ENCODE data around the gene ABCB1.
A peak's percentile ranks its signal among the peaks of the same experiment; 100 is the strongest.

Gene ABCB1

GRCh38 chr7:87600130-87601124, at the start of gene ABCB1:
Gene ABCB1, minus strand, starts transcription at chr7:87600884. Its CDS starts 700 bp downstream, at chr7:87600184.
- H3K9ac ChIP-seq (ENCODE audit: low read length), result peak within 1 kb of the TSS; percentile 4
- H3K27me3 ChIP-seq (ENCODE audit: control insufficient read depth in 1 of 2, insufficient read depth in 2 of 2, low read length in 2 of 2), result peaks cover 0 to 6% of the 10 kb centered on the region in 2 donors
- no peak within 1 kb of the TSS for H3K27ac ChIP-seq (ENCODE audit: low read depth, low read length)
- H3K4me1 ChIP-seq (ENCODE audit: insufficient read depth, low read length), result peaks cover 7% of the 10 kb centered on the region
- H3K4me3 ChIP-seq (ENCODE audit: low read depth in 1 of 2, low read length in 2 of 2), result peak within 1 kb of the TSS; percentile 35 to 79
- H3K9me3 ChIP-seq (ENCODE audit: low read length), result no peaks in the 10 kb centered on the region
- H3K36me3 ChIP-seq (ENCODE audit: insufficient read depth, low read length), result no peaks in the 10 kb centered on the region

GRCh38 chr7:87648316-87648715, 47.6 kb upstream of the ABCB1 start:
- Histone ChIP-seq H3K9ac (ENCODE audit: low read length) (no peak overlapping the region), H3K27me3 (ENCODE audit: control insufficient read depth in 1 of 2, insufficient read depth in 2 of 2, low read length in 2 of 2) (no peaks in the 10 kb centered on the region), H3K9me3 (ENCODE audit: low read length) (no peaks in the 10 kb centered on the region)

GRCh38 chr7:87645446-87645845, 44.8 kb upstream of the ABCB1 start:
- H3K9ac ChIP-seq (ENCODE audit: low read length), result no peak overlapping the region
- no peak overlapping the region for H3K27ac ChIP-seq (ENCODE audit: low read depth, low read length)
- H3K27me3 ChIP-seq (ENCODE audit: control insufficient read depth in 1 of 2, insufficient read depth in 2 of 2, low read length in 2 of 2), result no peaks in the 10 kb centered on the region
- no peaks in the 10 kb centered on the region for H3K36me3 ChIP-seq (ENCODE audit: insufficient read depth, low read length)
- no peak overlapping the region for H3K4me3 ChIP-seq (ENCODE audit: low read depth in 1 of 2, low read length in 2 of 2)
- no peaks in the 10 kb centered on the region for H3K9me3 ChIP-seq (ENCODE audit: low read length)
- no peaks in the 10 kb centered on the region for H3K4me1 ChIP-seq (ENCODE audit: insufficient read depth, low read length)

More at GRCh38 chr7:87648316-87648715, 47.6 kb upstream of the ABCB1 start:
- Histone ChIP-seq H3K4me1 (ENCODE audit: insufficient read depth, low read length) (no peaks in the 10 kb centered on the region), H3K27ac (ENCODE audit: low read depth, low read length) (no peak overlapping the region), H3K4me3 (ENCODE audit: low read depth in 1 of 2, low read length in 2 of 2) (no peak overlapping the region), H3K36me3 (ENCODE audit: insufficient read depth, low read length) (no peaks in the 10 kb centered on the region)

- no peaks in the 10 kb centered on the region for H3K9me3 ChIP-seq (ENCODE audit: low read length)
- no peak overlapping the region for H3K4me3 ChIP-seq (ENCODE audit: low read depth in 1 of 2, low read length in 2 of 2)
- no peaks in the 10 kb centered on the region for H3K36me3 ChIP-seq (ENCODE audit: insufficient read depth, low read length)
- H3K9ac ChIP-seq (ENCODE audit: low read length), result no peak overlapping the region
- H3K27me3 ChIP-seq (ENCODE audit: control insufficient read depth in 1 of 2, insufficient read depth in 2 of 2, low read length in 2 of 2), result no peaks in the 10 kb centered on the region
- no peaks in the 10 kb centered on the region for H3K4me1 ChIP-seq (ENCODE audit: insufficient read depth, low read length)
- H3K27ac ChIP-seq (ENCODE audit: low read depth, low read length), result no peak overlapping the region
Measured at GRCh38 chr7:87635921-87636320, 35.2 kb upstream of the ABCB1 start.

- Histone ChIP-seq H3K4me3 (ENCODE audit: low read depth in 1 of 2, low read length in 2 of 2) (peak overlapping the region; percentile 78 to 81), H3K4me1 (ENCODE audit: insufficient read depth, low read length) (no peaks in the 10 kb centered on the region), H3K9me3 (ENCODE audit: low read length) (no peaks in the 10 kb centered on the region), H3K36me3 (ENCODE audit: insufficient read depth, low read length) (no peaks in the 10 kb centered on the region), H3K9ac (ENCODE audit: low read length) (no peak overlapping the region), H3K27ac (ENCODE audit: low read depth, low read length) (no peak overlapping the region), H3K27me3 (ENCODE audit: control insufficient read depth in 1 of 2, insufficient read depth in 2 of 2, low read length in 2 of 2) (no peaks in the 10 kb centered on the region)
Measured at GRCh38 chr7:87628780-87629569, 28.3 kb upstream of the ABCB1 start.

- Histone ChIP-seq H3K9me3 (ENCODE audit: low read length) (no peaks in the 10 kb centered on the region), H3K27me3 (ENCODE audit: control insufficient read depth in 1 of 2, insufficient read depth in 2 of 2, low read length in 2 of 2) (no peaks in the 10 kb centered on the region), H3K4me1 (ENCODE audit: insufficient read depth, low read length) (no peaks in the 10 kb centered on the region), H3K9ac (ENCODE audit: low read length) (no peak overlapping the region), H3K4me3 (ENCODE audit: low read depth in 1 of 2, low read length in 2 of 2) (peak overlapping the region; percentile 78 to 81), H3K27ac (ENCODE audit: low read depth, low read length) (no peak overlapping the region), H3K36me3 (ENCODE audit: insufficient read depth, low read length) (no peaks in the 10 kb centered on the region)
Measured at GRCh38 chr7:87627634-87627994, 26.9 kb upstream of the ABCB1 start.

- Histone ChIP-seq H3K4me1 (ENCODE audit: insufficient read depth, low read length) (no peaks in the 10 kb centered on the region), H3K27me3 (ENCODE audit: control insufficient read depth in 1 of 2, insufficient read depth in 2 of 2, low read length in 2 of 2) (no peaks in the 10 kb centered on the region), H3K9ac (ENCODE audit: low read length) (no peak overlapping the region), H3K36me3 (ENCODE audit: insufficient read depth, low read length) (no peaks in the 10 kb centered on the region), H3K4me3 (ENCODE audit: low read depth in 1 of 2, low read length in 2 of 2) (no peak overlapping the region), H3K27ac (ENCODE audit: low read depth, low read length) (no peak overlapping the region), H3K9me3 (ENCODE audit: low read length) (no peaks in the 10 kb centered on the region)
Measured at GRCh38 chr7:87625101-87625500, 24.4 kb upstream of the ABCB1 start.

- no peaks in the 10 kb centered on the region for H3K36me3 ChIP-seq (ENCODE audit: insufficient read depth, low read length)
- H3K27ac ChIP-seq (ENCODE audit: low read depth, low read length), result no peak overlapping the region
- no peaks in the 10 kb centered on the region for H3K27me3 ChIP-seq (ENCODE audit: control insufficient read depth in 1 of 2, insufficient read depth in 2 of 2, low read length in 2 of 2)
- no peaks in the 10 kb centered on the region for H3K9me3 ChIP-seq (ENCODE audit: low read length)
- H3K9ac ChIP-seq (ENCODE audit: low read length), result no peak overlapping the region
- H3K4me1 ChIP-seq (ENCODE audit: insufficient read depth, low read length), result no peaks in the 10 kb centered on the region
- H3K4me3 ChIP-seq (ENCODE audit: low read depth in 1 of 2, low read length in 2 of 2), result no peak overlapping the region
Measured at GRCh38 chr7:87624628-87625027, 23.9 kb upstream of the ABCB1 start.

- Histone ChIP-seq H3K4me3 (ENCODE audit: low read depth in 1 of 2, low read length in 2 of 2) (no peak overlapping the region), H3K27ac (ENCODE audit: low read depth, low read length) (no peak overlapping the region), H3K9me3 (ENCODE audit: low read length) (no peaks in the 10 kb centered on the region), H3K27me3 (ENCODE audit: control insufficient read depth in 1 of 2, insufficient read depth in 2 of 2, low read length in 2 of 2) (no peaks in the 10 kb centered on the region), H3K4me1 (ENCODE audit: insufficient read depth, low read length) (no peaks in the 10 kb centered on the region), H3K9ac (ENCODE audit: low read length) (no peak overlapping the region), H3K36me3 (ENCODE audit: insufficient read depth, low read length) (no peaks in the 10 kb centered on the region)
Measured at GRCh38 chr7:87615197-87615596, 14.5 kb upstream of the ABCB1 start.

GRCh38 chr7:87609916-87610315, 9.2 kb upstream of the ABCB1 start:
- no peaks in the 10 kb centered on the region for H3K4me1 ChIP-seq (ENCODE audit: insufficient read depth, low read length)
- no peak overlapping the region for H3K4me3 ChIP-seq (ENCODE audit: low read depth in 1 of 2, low read length in 2 of 2)
- no peaks in the 10 kb centered on the region for H3K36me3 ChIP-seq (ENCODE audit: insufficient read depth, low read length)
- no peaks in the 10 kb centered on the region for H3K9me3 ChIP-seq (ENCODE audit: low read length)
- H3K27me3 ChIP-seq (ENCODE audit: control insufficient read depth in 1 of 2, insufficient read depth in 2 of 2, low read length in 2 of 2), result no peaks in the 10 kb centered on the region
- H3K27ac ChIP-seq (ENCODE audit: low read depth, low read length), result no peak overlapping the region
- no peak overlapping the region for H3K9ac ChIP-seq (ENCODE audit: low read length)

- Histone ChIP-seq H3K9ac (ENCODE audit: low read length) (no peak overlapping the region), H3K27ac (ENCODE audit: low read depth, low read length) (no peak overlapping the region), H3K4me1 (ENCODE audit: insufficient read depth, low read length) (no peaks in the 10 kb centered on the region), H3K36me3 (ENCODE audit: insufficient read depth, low read length) (no peaks in the 10 kb centered on the region), H3K27me3 (ENCODE audit: control insufficient read depth in 1 of 2, insufficient read depth in 2 of 2, low read length in 2 of 2) (no peaks in the 10 kb centered on the region), H3K4me3 (ENCODE audit: low read depth in 1 of 2, low read length in 2 of 2) (no peak overlapping the region), H3K9me3 (ENCODE audit: low read length) (no peaks in the 10 kb centered on the region)
Measured at GRCh38 chr7:87608431-87608830, 7.7 kb upstream of the ABCB1 start.
